Sigmoid colon (tissue), 7 donors: ENCODE data around the gene TMED7. TPM values are rescaled to one million over a fixed set of nuclear protein-coding genes. Genes with fewer than 3 reads are reported as not detected.
A peak's percentile ranks its signal among the peaks of the same experiment; 100 is the strongest.

ENCODE experiments used
- DNase-seq: peaks from one replicate; pipeline ENCODE4 v3.0.0-alpha.2; 2019
- H3K27ac ChIP-seq, 4 donors: fragments of 200-600 bp; sonication (generic); one replicate each; pipeline ENCODE4 v1.5.1; 2016 to 2019; ENCODE audit warnings: mild to moderate bottlenecking in 1 of 4
- H3K27me3 ChIP-seq, 3 donors: fragments of 200-600 bp; sonication (generic); one replicate each; pipeline ENCODE4 v1.5.1; 2019; ENCODE audit warnings: mild to moderate bottlenecking in 1 of 3
- H3K36me3 ChIP-seq, 4 donors: fragments of 200-600 bp; sonication (generic); one replicate each; pipeline ENCODE4 v1.5.1; 2016 to 2019
- H3K4me1 ChIP-seq, 4 donors: fragments of 200-600 bp; sonication (generic); one replicate each; pipeline ENCODE4 v1.5.1; 2017 to 2019
- H3K4me3 ChIP-seq, 4 donors: fragments of 200-600 bp; sonication (generic); one replicate each; pipeline ENCODE4 v1.5.1; 2017 to 2019; ENCODE audit warnings: mild to moderate bottlenecking in 2 of 4, moderate library complexity in 1 of 4
- H3K9me3 ChIP-seq, 4 donors: fragments of 200-600 bp in 3 of 4; sonication (generic) in 3 of 4; one replicate each; pipeline versions ENCODE4 v1.5.1 to v1.6.1; 2013 to 2019
- EP300 ChIP-seq, 4 donors: sonication (generic); formaldehyde crosslinking; IDR thresholded peaks; one replicate each; pipeline ENCODE4 v1.6.1; 2017; ENCODE audit warnings: antibody characterized with exemption in 4 of 4
- POLR2A ChIP-seq, 2 donors: fragments of 450-650 bp; IDR thresholded peaks; one replicate each; pipeline ENCODE4 v1.6.1; 2016; ENCODE audit warnings: antibody characterized with exemption in 2 of 2, mild to moderate bottlenecking in 2 of 2, moderate library complexity in 2 of 2
- POLR2AphosphoS5 ChIP-seq, 4 donors: sonication (generic); formaldehyde crosslinking; IDR thresholded peaks; one replicate each; pipeline ENCODE4 v1.6.1; 2017; ENCODE audit warnings: antibody characterized with exemption in 4 of 4
- whole genome bisulfite sequencing, 2 donors: extraction: QIAGEN DNeasy Blood & Tissue Kit; methylation state at CpG; one replicate each; pipeline ENCODE4 v1.1.7; 2013; 5-methylcytosine and 5-hydroxymethylcytosine counted together
- intact Hi-C: fragments of 100-400 bp; cut with DNase I; formaldehyde crosslinking; loops from one replicate; pipeline ENCODE4 v1.15.1; 2023
- polyA plus RNA-seq, 3 donors: library from polyadenylated mRNA; stranded (reverse); fragments of 200-250 nt; gene quantifications; one replicate each; pipeline ENCODE4 v1.2.3, GENCODE V29; 2013
- total RNA-seq, 4 donors: library from RNA; depleted of rRNA; stranded (reverse); fragments of >200 nt; gene quantifications; one replicate each; pipeline ENCODE4 v1.1.0, GENCODE V29; 2016
- TF ChIP-seq, protein P1 (sequence below), 4 experiments: fragments of 450-650 bp in 3 of 4; fragments of 200-600 bp in 1 of 4; IDR thresholded peaks; one replicate each; pipeline ENCODE4 v1.5.1; 2016 to 2019; ENCODE audit warnings: antibody characterized with exemption in 4 of 4, mild to moderate bottlenecking in 3 of 4, moderate library complexity in 2 of 4
- donor health status: healthy with polysubstance abuse.
- donor health status: Bipolar disorder and iron deficiency.
- donor health status: healthy.

Gene TMED7
- total and polyA plus RNA-seq, 7 donors = 10.8 to 104 (median 80.8) TPM

DNA sequence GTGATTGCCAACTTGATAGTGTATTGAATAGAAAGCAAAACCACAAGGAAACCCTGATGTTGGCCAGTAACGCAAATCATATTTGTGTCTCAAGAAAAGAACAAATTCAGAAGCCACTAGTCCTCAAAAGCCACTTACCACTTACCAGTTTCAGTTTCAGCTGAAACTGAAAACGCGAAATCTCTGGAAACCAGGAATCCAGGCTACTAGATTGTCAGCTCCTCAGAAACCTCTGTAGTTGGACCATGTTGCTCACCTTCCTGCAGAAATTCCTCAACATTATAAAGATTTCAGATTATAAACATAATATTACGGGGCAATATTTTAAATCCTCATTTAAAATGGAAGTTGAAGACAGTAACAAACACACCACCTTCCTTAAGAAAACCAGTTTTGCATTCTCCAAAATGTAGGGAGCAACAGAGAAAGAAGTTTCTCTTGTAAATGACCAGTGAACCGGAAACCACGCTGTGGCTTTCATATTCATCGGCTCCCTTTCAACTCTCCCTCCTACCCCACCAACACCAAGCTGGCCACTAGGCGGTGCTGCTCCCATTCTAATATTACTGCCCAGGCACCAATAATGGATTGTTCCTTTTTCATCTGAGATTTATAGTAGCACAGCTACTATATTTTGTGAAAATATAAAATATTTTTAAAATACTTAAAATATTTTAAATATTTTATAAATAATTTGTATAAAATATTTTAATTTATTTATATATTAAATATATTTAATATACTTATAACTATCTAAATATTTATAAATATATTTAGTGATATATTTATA is 8.7 kb upstream of the TMED7 start:
- H3K27me3 ChIP-seq = no peaks in the 10 kb centered on the region
- DNase-seq = peak; percentile 91
- no peaks in the 10 kb centered on the region for H3K9me3 ChIP-seq
- intact Hi-C loops = loop anchor here (1.0 kb wide), 1 partner anchor 434 kb away; no protein-coding TSS in a partner anchor
- TF ChIP-seq EP300 (IDR thresholded peaks at IDR 0.05) (no peak), POLR2AphosphoS5 (IDR thresholded peaks at IDR 0.05) (no peak), POLR2A (IDR thresholded peaks at IDR 0.05) (no peak)
- TF ChIP-seq, protein P1, sequence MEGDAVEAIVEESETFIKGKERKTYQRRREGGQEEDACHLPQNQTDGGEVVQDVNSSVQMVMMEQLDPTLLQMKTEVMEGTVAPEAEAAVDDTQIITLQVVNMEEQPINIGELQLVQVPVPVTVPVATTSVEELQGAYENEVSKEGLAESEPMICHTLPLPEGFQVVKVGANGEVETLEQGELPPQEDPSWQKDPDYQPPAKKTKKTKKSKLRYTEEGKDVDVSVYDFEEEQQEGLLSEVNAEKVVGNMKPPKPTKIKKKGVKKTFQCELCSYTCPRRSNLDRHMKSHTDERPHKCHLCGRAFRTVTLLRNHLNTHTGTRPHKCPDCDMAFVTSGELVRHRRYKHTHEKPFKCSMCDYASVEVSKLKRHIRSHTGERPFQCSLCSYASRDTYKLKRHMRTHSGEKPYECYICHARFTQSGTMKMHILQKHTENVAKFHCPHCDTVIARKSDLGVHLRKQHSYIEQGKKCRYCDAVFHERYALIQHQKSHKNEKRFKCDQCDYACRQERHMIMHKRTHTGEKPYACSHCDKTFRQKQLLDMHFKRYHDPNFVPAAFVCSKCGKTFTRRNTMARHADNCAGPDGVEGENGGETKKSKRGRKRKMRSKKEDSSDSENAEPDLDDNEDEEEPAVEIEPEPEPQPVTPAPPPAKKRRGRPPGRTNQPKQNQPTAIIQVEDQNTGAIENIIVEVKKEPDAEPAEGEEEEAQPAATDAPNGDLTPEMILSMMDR (IDR thresholded peaks at IDR 0.05) = peak; percentile 75 to 91 (median 84)
- peak overlapping the region in 3 of 4 donors; percentile 26 to 40 (median 35) for H3K4me3 ChIP-seq
- H3K27ac ChIP-seq = peak overlapping the region; percentile 41 to 70 (median 62)
- H3K36me3 ChIP-seq = no peaks in the 10 kb centered on the region
- H3K4me1 ChIP-seq = peaks cover 0 to 5% (median 0%) of the 10 kb centered on the region in 4 donors
- WGBS, 2 donors = 4 to 5% methylated on average over 8 of the region's 8 CpGs

DNA sequence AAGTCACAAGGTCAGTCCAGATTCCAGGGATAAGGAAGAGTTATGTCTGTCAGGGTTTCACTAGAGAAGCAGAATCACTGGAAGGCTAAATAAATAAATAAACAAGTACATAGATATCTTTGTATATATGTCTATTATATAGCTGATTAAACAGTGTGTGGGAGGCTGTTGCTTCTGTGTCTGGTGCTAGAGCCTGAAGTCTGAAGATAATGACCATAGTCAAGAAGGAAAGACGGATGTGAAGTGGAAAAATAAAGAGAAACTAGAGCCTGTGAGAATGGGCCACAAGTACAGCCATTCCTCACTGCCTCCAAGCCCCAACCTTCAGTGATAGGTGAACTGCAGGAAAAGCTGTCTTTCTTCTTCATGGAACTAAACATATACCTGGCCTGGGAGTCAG is 4.1 kb upstream of the TMED7 start:
- no peak for DNase-seq
- H3K27ac ChIP-seq = no peak overlapping the region
- H3K27me3 ChIP-seq = no peaks in the 10 kb centered on the region
- no peak overlapping the region for H3K4me3 ChIP-seq
- peaks cover 0 to 12% (median 4%) of the 10 kb centered on the region in 4 donors for H3K4me1 ChIP-seq
- no peak for TF ChIP-seq POLR2AphosphoS5 (IDR thresholded peaks at IDR 0.05)
- no peak for TF ChIP-seq POLR2A (IDR thresholded peaks at IDR 0.05)
- TF ChIP-seq, protein P1 (IDR thresholded peaks at IDR 0.05) = no peak
- TF ChIP-seq EP300 (IDR thresholded peaks at IDR 0.05) = no peak
- no peaks in the 10 kb centered on the region for H3K9me3 ChIP-seq
- no peaks in the 10 kb centered on the region for H3K36me3 ChIP-seq
- intact Hi-C loops = loop anchor here (5.0 kb wide), 2 partner anchors 88 to 452 kb away; partner anchors contain the start of gene FEM1C
- WGBS, 2 donors = 91 to 94% methylated on average over 1 of the region's 1 CpG

DNA sequence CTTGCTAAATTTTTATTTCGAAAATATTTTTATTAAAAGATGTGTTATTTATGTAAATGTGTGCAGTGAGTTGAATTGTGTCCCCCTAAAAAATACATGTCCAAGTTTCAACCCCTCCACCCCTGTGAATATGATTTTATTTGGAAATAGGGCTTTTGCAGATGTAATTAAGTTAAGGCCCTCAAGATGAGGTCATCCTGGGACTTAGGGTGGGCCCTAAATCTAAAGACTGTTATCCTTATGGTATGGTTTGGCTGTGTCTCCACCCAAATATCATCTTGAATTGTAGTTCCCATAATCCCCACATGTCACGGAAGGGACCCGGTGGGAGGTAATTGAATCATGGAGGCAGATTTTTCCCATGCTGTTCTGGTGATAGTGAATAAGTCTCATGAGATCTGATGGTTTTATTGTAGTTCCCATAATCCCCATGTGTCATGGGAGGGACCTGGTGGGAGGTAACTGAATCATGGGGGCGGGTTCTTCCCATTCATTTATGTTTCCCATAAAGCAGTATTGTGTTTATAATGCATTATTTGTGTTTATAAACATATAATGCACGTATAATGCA is 1.5 kb upstream of the TMED7 start:
- H3K27me3 ChIP-seq = no peaks in the 10 kb centered on the region
- no peak overlapping the region for H3K4me3 ChIP-seq
- TF ChIP-seq, protein P1 (IDR thresholded peaks at IDR 0.05) = no peak
- no peak for TF ChIP-seq POLR2AphosphoS5 (IDR thresholded peaks at IDR 0.05)
- TF ChIP-seq EP300 (IDR thresholded peaks at IDR 0.05) = no peak
- no peak for TF ChIP-seq POLR2A (IDR thresholded peaks at IDR 0.05)
- H3K36me3 ChIP-seq = no peaks in the 10 kb centered on the region
- intact Hi-C loops = loop anchor here (2.0 to 5.0 kb wide), 3 partner anchors 85 to 455 kb away; partner anchors contain the start of genes AP3S1, ATG12 and FEM1C
- WGBS, 2 donors = 86 to 91% methylated on average over 5 of the region's 5 CpGs
- H3K27ac ChIP-seq = no peak overlapping the region
- H3K4me1 ChIP-seq = peaks cover 0 to 32% (median 29%) of the 10 kb centered on the region in 4 donors
- DNase-seq = no peak
- no peaks in the 10 kb centered on the region for H3K9me3 ChIP-seq

DNA sequence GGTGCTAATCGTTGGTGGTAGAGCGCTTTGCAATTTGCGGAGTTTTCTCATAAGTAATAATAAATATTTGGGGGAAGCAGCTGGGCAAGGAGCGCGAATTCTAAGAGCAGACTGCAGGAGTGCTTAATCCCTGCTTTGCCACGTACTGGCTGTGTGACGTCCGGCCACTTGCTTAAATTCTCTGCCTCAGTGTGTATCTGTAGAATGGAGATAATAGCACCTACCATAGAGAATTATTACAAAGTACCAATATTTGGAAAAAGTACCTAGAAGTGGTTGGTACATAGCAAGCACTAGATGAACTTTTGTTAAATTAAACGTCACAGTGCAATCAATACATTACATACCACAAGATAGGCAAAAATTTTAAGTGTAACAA is 598 bp upstream of the TMED7 start:
- Histone ChIP-seq H3K4me3 (peak overlapping the region; percentile 76 to 97 (median 90)), H3K36me3 (no peaks in the 10 kb centered on the region), H3K27ac (peak overlapping the region; percentile 91 to 97 (median 95)), H3K9me3 (no peaks in the 10 kb centered on the region), H3K4me1 (peaks cover 0 to 41% (median 35%) of the 10 kb centered on the region in 4 donors), H3K27me3 (no peaks in the 10 kb centered on the region)
- no peak for DNase-seq
- TF ChIP-seq POLR2A (IDR thresholded peaks at IDR 0.05) (peak in 1 of 2 donors; percentile 3), POLR2AphosphoS5 (IDR thresholded peaks at IDR 0.05) (no peak)
- 1 to 2% methylated on average over 9 of the region's 9 CpGs for WGBS, 2 donors
- intact Hi-C loops = loop anchor here (2.0 to 5.0 kb wide), 3 partner anchors 84 to 456 kb away; partner anchors contain the start of genes AP3S1, ATG12 and FEM1C

DNA sequence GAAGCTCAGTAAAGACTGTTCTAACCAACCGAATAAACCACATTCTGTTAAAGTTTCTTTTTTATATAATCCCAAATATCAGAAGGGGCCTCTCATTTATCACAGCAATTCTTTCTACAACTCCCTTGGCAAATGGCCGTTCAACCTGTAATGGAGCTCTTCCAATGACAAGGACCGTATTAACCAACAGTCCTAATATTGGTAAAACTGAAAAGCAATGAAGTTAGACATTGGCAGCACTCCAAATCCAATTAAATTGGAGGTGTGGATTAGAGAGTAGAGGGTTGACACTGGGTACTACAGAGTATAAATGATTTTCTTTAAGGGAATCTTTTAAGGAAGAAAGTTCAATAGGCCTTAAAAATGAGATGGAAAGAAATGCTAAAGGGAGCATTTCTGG is 842 bp downstream of the TMED7 start:
- intact Hi-C loops = loop anchor here (5.0 kb wide), 2 partner anchors 83 to 457 kb away; partner anchors contain the start of gene FEM1C

More for the DNA sequence above, 842 bp downstream of the TMED7 start:
- H3K9me3 ChIP-seq = no peaks in the 10 kb centered on the region
- DNase-seq = no peak
- TF ChIP-seq POLR2A (IDR thresholded peaks at IDR 0.05) = no peak
- H3K27me3 ChIP-seq = no peaks in the 10 kb centered on the region
- peaks cover 0 to 7% (median 1%) of the 10 kb centered on the region in 4 donors for H3K36me3 ChIP-seq
- WGBS, 2 donors = 5 to 39% methylated on average over 3 of the region's 3 CpGs
- H3K4me1 ChIP-seq = peaks cover 0 to 46% (median 36%) of the 10 kb centered on the region in 4 donors
- H3K4me3 ChIP-seq = peak overlapping the region; percentile 76 to 97 (median 90)
- H3K27ac ChIP-seq = peak overlapping the region; percentile 91 to 97 (median 95)
